ENCODE data around the gene TNFAIP8L1.
A peak's percentile ranks its signal among the peaks of the same experiment; 100 is the strongest.

Gene TNFAIP8L1

GRCh38 chr19:4669723-4670480 is 30.6 kb downstream of the TNFAIP8L1 start, which contains the start of gene MYDGF:
TSS of gene MYDGF (minus strand) at chr19:4670342. CDS start at chr19:4670334, 8 bp downstream.
- Histone ChIP-seq H3K4me3 (ENCODE audit: low read length, poor library complexity, severe bottlenecking) (peak within 1 kb of the TSS; percentile 99), H4K20me1 (ENCODE audit: insufficient read depth, low read length, poor library complexity, severe bottlenecking) (peaks cover 9% of the 10 kb centered on the region), H3K9ac (ENCODE audit: low read depth, low read length, poor library complexity, severe bottlenecking) (peak within 1 kb of the TSS; percentile 84), H3F3A (ENCODE audit: low read depth) (peaks cover 10% of the 10 kb centered on the region; the same call in 1 of the 2 replicates), H3K79me2 (ENCODE audit: insufficient read depth, low read length) (peaks cover 21% of the 10 kb centered on the region), H3K4me1 (ENCODE audit: insufficient read depth, low read length, poor library complexity, severe bottlenecking) (peaks cover 10% of the 10 kb centered on the region), H3K27me3 (ENCODE audit: insufficient read depth, low read length, poor library complexity, severe bottlenecking) (no peaks in the 10 kb centered on the region), H3K9me2 (replicated peaks; ENCODE audit: low read depth, low read length) (no peaks in the 10 kb centered on the region), H2AFZ (ENCODE audit: low read length) (peak within 1 kb of the TSS; percentile 90), H3K36me3 (ENCODE audit: insufficient read depth, low read length) (peaks cover 3% of the 10 kb centered on the region; the same call in 1 of the 2 replicates), H3K9me3 (ENCODE audit: insufficient read depth, low read depth, low read length) (no peaks in the 10 kb centered on the region), H3K4me2 (ENCODE audit: low read depth, low read length, poor library complexity, severe bottlenecking) (peak within 1 kb of the TSS; percentile 98)
- TF ChIP-seq CTCF (conservative IDR thresholded peaks at IDR 0.05; ENCODE audit: low read length) (no peak), EZH2phosphoT487 (IDR thresholded peaks at IDR 0.05; ENCODE audit: borderline replicate concordance) (no peak)

- Histone ChIP-seq H2AFZ (ENCODE audit: low read length) (0 out of 2 replicates have a peak overlapping the region, but pooled peaks have one; percentile 67), H3K36me3 (ENCODE audit: insufficient read depth, low read length) (no peaks in the 10 kb centered on the region), H3K4me1 (ENCODE audit: insufficient read depth, low read length, poor library complexity, severe bottlenecking) (peaks cover 10% of the 10 kb centered on the region), H3K9ac (ENCODE audit: low read depth, low read length, poor library complexity, severe bottlenecking) (no peak overlapping the region), H3K79me2 (ENCODE audit: insufficient read depth, low read length) (peaks cover 21% of the 10 kb centered on the region), H3K9me3 (ENCODE audit: insufficient read depth, low read depth, low read length) (no peaks in the 10 kb centered on the region), H3K4me2 (ENCODE audit: low read depth, low read length, poor library complexity, severe bottlenecking) (no peak overlapping the region), H3K9me2 (replicated peaks; ENCODE audit: low read depth, low read length) (no peaks in the 10 kb centered on the region), H3F3A (ENCODE audit: low read depth) (peaks cover 10% of the 10 kb centered on the region; the same call in 1 of the 2 replicates), H3K4me3 (ENCODE audit: low read length, poor library complexity, severe bottlenecking) (no peak overlapping the region), H3K27me3 (ENCODE audit: insufficient read depth, low read length, poor library complexity, severe bottlenecking) (no peaks in the 10 kb centered on the region), H4K20me1 (ENCODE audit: insufficient read depth, low read length, poor library complexity, severe bottlenecking) (peaks cover 9% of the 10 kb centered on the region)
- no peak for TF ChIP-seq CTCF (conservative IDR thresholded peaks at IDR 0.05; ENCODE audit: low read length)
- TF ChIP-seq EZH2phosphoT487 (IDR thresholded peaks at IDR 0.05; ENCODE audit: borderline replicate concordance): no peak
Measured at GRCh38 chr19:4671185-4671851, 32.0 kb downstream of the TNFAIP8L1 start.

- Histone ChIP-seq H3K4me1 (ENCODE audit: insufficient read depth, low read length, poor library complexity, severe bottlenecking) (peaks cover 9% of the 10 kb centered on the region), H2AFZ (ENCODE audit: low read length) (no peak overlapping the region), H3F3A (ENCODE audit: low read depth) (peaks cover 10% of the 10 kb centered on the region; the same call in 1 of the 2 replicates), H3K36me3 (ENCODE audit: insufficient read depth, low read length) (no peaks in the 10 kb centered on the region), H3K9me2 (replicated peaks; ENCODE audit: low read depth, low read length) (no peaks in the 10 kb centered on the region), H4K20me1 (ENCODE audit: insufficient read depth, low read length, poor library complexity, severe bottlenecking) (peaks cover 8% of the 10 kb centered on the region), H3K27me3 (ENCODE audit: insufficient read depth, low read length, poor library complexity, severe bottlenecking) (no peaks in the 10 kb centered on the region), H3K4me2 (ENCODE audit: low read depth, low read length, poor library complexity, severe bottlenecking) (no peak overlapping the region), H3K4me3 (ENCODE audit: low read length, poor library complexity, severe bottlenecking) (no peak overlapping the region), H3K9ac (ENCODE audit: low read depth, low read length, poor library complexity, severe bottlenecking) (no peak overlapping the region), H3K9me3 (ENCODE audit: insufficient read depth, low read depth, low read length) (no peaks in the 10 kb centered on the region), H3K79me2 (ENCODE audit: insufficient read depth, low read length) (peaks cover 18% of the 10 kb centered on the region)
- no peak for TF ChIP-seq EZH2phosphoT487 (IDR thresholded peaks at IDR 0.05; ENCODE audit: borderline replicate concordance)
- no peak for TF ChIP-seq CTCF (conservative IDR thresholded peaks at IDR 0.05; ENCODE audit: low read length)
Measured at GRCh38 chr19:4673216-4673615, 33.9 kb downstream of the TNFAIP8L1 start.

Measured in Loucy (cell line).